GM19455 (cell line): Measurements from ENCODE around the gene SERPINI1.
"Not testable (repeated sequence)": the region's sequence is repeated elsewhere in the genome, so short reads cannot be mapped to it uniquely, and the experiment has no call there.

Source experiments
- ATAC-seq: cut with Tn5 transposase; IDR thresholded peaks from one replicate; pipeline ENCODE4 v1.9.1; 2021; ENCODE audit not compliant: unreplicated experiment

The SERPINI1 gene

GRCh38 chr3:167785790-167786189, 50.3 kb downstream of the SERPINI1 start:
- no peak for ATAC-seq

GRCh38 chr3:167787440-167787839, 51.9 kb downstream of the SERPINI1 start:
- ATAC-seq: no peak

GRCh38 chr3:167798443-167798842, 62.9 kb downstream of the SERPINI1 start:
- ATAC-seq: no peak

GRCh38 chr3:167808910-167809309, 73.4 kb downstream of the SERPINI1 start:
- no peak for ATAC-seq

- no peak for ATAC-seq
Measured at GRCh38 chr3:167810236-167810635, 74.7 kb downstream of the SERPINI1 start.

GRCh38 chr3:167811031-167811430, 75.5 kb downstream of the SERPINI1 start:
- ATAC-seq: no peak

- ATAC-seq: no peak
Measured at GRCh38 chr3:167813169-167814123, 77.9 kb downstream of the SERPINI1 start.

- no peak for ATAC-seq
Measured at GRCh38 chr3:167814441-167814951, 79.0 kb downstream of the SERPINI1 start.

GRCh38 chr3:167816953-167817352, 81.4 kb downstream of the SERPINI1 start:
- ATAC-seq: no peak

- no peak for ATAC-seq
Measured at GRCh38 chr3:167820102-167820865, 84.8 kb downstream of the SERPINI1 start.

- no peak for ATAC-seq
Measured at GRCh38 chr3:167821248-167821805, 85.8 kb downstream of the SERPINI1 start.

- no peak for ATAC-seq
Measured at GRCh38 chr3:167823738-167824137, 88.2 kb downstream of the SERPINI1 start.

GRCh38 chr3:167827588-167827987, 92.1 kb downstream of the SERPINI1 start:
- not testable (repeated sequence) for ATAC-seq

GRCh38 chr3:167829071-167829470, 93.5 kb downstream of the SERPINI1 start:
- no peak for ATAC-seq

GRCh38 chr3:167830007-167830406, 94.5 kb downstream of the SERPINI1 start:
- no peak for ATAC-seq

GRCh38 chr3:167835359-167835758, 99.8 kb downstream of the SERPINI1 start:
- ATAC-seq: no peak

- ATAC-seq: no peak
Measured at GRCh38 chr3:167835953-167836352, 100.4 kb downstream of the SERPINI1 start.

GRCh38 chr3:167837466-167837865, 101.9 kb downstream of the SERPINI1 start:
- no peak for ATAC-seq

GRCh38 chr3:167839460-167840134, 104.1 kb downstream of the SERPINI1 start:
- ATAC-seq: no peak

GRCh38 chr3:167840247-167840646, 104.7 kb downstream of the SERPINI1 start:
- no peak for ATAC-seq

GRCh38 chr3:167843481-167843880, 108.0 kb downstream of the SERPINI1 start:
- no peak for ATAC-seq
